Retinal pigment epithelial cell (primary cell): ENCODE results near the gene HOXC9.

Source experiments
- DNase-seq: peaks from one replicate; pipeline ENCODE4 v3.0.0-alpha.2; 2010; ENCODE audit warnings: low read depth
- H3K4me3 ChIP-seq: 2 replicates; pipeline ENCODE4 v1.5.1; 2011; ENCODE audit warnings: mild to moderate bottlenecking, low read length, control low read depth, moderate library complexity
- CTCF ChIP-seq: conservative IDR thresholded peaks from 2 replicates; pipeline ENCODE4 v1.5.1; 2011; ENCODE audit warnings: low read depth, low read length, control low read depth, inconsistent platforms

The HOXC9 gene

GRCh38 chr12:54024581-54025305, 24.8 kb downstream of the HOXC9 start:
- TF ChIP-seq CTCF = no peak
- no peak for DNase-seq
- H3K4me3 ChIP-seq = no peak overlapping the region

DNA sequence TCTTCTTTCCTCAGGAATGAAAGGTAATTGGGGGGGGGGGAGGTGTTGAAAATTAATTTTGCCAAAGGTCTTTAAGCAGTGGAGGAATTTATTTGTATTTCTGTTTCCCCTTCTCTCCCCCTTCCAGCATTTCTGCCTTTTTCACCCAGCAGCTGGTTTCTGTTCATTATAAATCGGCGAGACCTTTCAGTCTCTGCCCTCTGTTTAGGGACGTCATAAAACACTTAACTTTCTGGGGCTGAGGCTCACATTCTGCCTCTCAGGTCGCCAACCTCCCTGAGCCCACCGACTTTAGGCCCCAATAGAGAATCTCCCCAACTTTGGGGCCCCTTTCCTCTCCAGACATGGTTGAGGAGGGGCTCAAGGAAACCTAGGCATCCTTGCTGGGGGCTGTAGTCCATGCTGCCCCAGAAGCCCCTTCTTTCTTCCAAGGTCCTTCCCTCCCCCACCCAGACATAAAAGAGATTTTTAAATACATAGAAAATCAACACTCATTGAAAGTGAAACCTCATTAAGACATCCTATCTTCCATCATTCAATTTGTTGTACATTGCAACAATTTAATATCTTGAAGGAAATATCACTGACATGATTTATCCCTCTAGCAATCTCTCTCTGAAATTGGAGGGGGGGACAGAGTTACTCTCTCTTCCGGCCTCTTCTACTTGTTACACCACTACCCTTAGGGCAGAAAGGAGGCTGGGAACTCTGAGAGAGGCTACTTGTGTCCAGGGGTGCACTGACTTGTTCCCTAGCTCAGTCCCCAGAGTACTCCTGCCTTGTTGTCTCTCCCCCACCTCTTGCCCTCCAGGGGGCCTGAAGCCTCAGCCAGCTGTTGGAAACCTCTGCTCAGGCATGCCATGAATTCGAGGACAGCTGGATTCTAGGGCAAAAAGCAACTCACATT, 25.8 kb downstream of the HOXC9 start:
- H3K4me3 ChIP-seq = no peak overlapping the region
- TF ChIP-seq CTCF = no peak
- no peak for DNase-seq

DNA sequence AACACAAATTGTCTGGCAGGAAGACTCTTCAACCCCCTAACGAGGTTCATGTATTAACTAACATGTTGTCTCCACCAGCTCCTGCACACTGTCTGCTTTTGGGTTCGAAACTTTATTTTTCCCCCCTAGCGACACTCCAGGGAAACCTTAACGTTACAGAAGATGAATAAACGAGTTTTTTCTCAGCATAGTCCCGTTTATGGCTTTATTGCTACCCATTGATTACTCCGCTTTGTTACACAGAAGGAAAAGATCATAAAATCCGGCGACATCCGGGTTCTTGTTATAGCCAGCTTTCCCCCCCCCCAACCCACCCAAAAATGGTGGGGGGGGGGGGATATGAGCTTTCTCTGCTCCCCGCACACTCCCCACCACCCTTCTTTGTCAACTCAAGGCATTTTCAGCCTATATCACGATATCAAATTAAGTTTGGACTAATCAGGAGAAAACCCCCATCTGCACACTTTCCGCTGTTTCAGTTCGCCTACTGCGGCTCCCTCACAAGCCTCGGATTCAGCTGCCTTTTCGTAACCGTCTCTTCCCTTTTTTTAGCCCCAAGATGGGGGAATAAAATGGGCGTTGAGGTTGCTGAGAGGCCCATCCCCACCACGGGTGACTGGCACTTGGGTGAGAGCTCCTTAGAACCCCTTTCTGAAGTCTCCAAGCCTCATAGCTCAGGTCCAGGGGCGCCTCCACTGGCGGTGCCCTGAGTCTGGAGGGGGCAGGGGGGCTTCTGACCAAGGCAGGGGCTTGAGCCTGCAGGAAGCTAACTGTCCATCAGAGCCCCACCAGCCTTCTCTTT, 26.9 kb downstream of the HOXC9 start:
- H3K4me3 ChIP-seq = no peak overlapping the region
- no peak for DNase-seq
- TF ChIP-seq CTCF = no peak

- H3K4me3 ChIP-seq = no peak overlapping the region
- no peak for DNase-seq
- TF ChIP-seq CTCF = no peak
Observed at GRCh38 chr12:54027442-54027786, 27.5 kb downstream of the HOXC9 start.

DNA sequence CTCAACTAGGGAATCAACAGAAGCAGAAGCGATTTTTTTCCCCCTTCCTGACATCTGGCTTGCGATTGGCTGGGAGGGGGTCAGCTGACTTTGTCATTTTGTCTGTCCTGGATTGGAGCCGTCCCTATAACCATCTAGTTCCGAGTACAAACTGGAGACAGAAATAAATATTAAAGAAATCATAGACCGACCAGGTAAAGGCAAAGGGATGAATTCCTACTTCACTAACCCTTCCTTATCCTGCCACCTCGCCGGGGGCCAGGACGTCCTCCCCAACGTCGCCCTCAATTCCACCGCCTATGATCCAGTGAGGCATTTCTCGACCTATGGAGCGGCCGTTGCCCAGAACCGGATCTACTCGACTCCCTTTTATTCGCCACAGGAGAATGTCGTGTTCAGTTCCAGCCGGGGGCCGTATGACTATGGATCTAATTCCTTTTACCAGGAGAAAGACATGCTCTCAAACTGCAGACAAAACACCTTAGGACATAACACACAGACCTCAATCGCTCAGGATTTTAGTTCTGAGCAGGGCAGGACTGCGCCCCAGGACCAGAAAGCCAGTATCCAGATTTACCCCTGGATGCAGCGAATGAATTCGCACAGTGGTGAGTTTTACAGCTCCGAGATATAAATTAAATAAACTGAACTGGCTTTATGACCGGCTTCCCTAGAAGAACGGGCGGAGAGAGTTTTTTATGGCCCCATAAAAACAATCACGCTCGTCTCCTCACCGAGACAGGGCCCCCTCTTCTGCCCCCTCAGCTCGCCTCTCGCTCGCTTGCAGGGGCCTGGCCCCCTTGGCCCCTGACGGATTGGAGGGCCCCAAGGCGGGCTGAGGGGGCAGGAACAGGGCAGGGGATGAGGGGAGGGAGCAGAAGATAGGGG, 28.6 kb downstream of the HOXC9 start, which contains the start of gene HOXC6:
Gene HOXC6, plus strand, starts transcription at position 127 of the 888 bp plus-strand sequence. Its CDS starts 82 bp downstream, at position 209.
- DNase-seq = no peak

More for the DNA sequence above, 28.6 kb downstream of the HOXC9 start, which contains the start of gene HOXC6:
- H3K4me3 ChIP-seq = no peak within 1 kb of the TSS
- no peak for TF ChIP-seq CTCF
